Measurements from ENCODE around the gene CABP1.

CABP1 gene

DNA sequence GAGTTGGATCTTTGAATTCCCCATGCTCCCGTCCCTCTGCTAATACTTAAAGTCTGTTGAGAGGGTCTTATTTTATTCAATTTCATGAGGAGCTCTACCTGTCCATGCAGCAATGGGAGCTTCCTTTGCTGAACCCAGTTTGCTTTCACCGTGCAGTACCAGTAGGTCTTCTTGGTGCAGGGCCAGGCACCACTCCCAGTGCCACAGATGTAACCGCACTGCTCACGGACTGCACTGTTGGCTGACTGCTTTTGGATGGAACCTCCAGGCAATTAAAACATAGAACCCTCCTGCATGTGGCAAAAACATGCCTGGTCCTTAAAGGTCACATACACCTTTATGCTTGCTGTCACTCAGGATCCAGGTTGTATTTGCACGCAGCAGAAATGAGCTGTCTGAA, 9.3 kb upstream of the CABP1 start:
- DNase-seq (ENCODE audit: low spot score): no peak

DNA sequence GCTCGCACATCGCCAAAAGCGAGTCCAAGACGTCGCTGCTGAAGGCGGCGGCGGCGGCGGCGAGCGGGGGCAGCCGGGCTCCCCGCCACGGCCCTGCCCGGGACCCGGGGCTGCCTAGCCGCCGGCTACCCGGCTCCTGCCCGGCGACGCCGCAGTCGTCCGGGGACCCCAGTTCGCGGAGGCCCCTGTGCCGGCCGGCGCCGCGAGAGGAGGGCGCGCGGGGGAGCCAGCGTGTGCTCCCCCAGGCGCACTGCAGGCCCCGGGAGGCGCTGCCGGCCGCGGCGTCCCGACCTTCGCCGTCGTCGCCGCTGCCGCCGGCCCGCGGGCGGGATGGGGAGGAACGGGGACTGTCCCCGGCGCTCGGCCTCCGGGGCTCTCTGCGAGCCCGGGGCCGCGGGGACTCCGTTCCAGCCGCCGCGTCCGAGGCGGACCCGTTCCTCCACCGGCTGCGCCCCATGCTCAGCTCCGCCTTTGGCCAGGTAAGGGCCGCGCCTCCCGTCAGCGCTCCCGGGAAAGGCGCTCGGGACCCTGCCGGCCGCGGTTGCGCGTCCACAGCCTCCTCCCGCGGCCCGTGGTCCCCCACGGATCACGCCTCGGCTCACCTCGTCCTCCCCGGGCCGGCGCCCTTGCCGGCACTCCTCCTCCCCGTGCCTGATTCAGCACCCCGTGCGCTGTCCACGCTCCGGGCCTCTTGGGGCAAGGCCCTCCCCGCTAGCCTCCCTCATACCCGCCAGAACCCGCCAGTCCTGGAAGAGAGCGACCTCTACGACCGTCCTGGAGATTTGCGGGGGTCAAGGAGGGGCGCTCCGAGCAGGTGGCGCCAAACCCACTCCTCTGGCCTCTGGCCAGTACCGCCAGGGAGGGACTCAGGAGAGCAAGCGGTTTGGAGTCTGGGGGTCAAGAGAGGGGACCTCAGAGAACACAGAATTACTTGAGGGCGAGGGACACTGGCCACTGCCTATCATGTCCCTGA, 721 bp downstream of the CABP1 start:
- DNase-seq (ENCODE audit: low spot score): peak; percentile 63

DNA sequence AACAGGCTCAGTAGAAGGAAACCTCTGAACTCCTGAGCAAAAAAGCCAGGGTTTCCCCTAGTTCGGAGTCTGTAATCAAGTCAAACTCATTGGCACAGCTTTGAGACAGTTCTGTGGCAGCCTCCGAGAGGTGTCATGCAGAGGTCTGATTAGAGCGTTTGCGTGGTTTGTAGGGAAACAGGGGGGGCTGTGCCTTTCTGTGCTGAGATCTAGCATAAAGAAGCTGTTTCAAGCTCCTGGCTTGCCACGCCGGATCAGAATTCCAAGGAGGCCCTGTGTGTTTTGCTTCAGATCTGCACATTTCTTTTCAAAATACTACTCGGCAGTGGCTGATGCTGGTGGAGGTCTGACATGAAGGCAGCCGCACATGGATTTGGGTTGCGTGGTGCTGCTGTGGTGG, 1.7 kb downstream of the CABP1 start:
- DNase-seq (ENCODE audit: low spot score): no peak

DNA sequence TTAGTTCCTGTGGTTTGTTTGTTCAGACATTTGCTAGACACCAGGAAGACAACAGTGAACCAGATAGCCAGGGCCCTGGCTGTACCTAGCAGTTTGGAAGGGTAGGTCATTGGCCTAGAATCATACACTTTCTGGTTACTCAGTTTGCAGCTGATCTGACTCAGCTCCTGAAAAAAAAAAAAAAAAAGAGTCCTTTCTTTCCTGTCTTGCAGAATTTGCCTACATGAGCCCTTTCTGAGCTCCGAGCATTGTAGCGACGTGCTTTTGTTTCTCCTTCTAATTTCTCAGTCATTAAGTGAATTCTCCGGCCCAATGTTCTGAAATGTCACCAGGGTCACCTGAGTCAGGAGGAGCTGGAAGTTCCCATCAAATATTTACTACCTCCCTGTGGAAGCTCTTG, 2.4 kb downstream of the CABP1 start:
- DNase-seq (ENCODE audit: low spot score): peak; percentile 69

DNA sequence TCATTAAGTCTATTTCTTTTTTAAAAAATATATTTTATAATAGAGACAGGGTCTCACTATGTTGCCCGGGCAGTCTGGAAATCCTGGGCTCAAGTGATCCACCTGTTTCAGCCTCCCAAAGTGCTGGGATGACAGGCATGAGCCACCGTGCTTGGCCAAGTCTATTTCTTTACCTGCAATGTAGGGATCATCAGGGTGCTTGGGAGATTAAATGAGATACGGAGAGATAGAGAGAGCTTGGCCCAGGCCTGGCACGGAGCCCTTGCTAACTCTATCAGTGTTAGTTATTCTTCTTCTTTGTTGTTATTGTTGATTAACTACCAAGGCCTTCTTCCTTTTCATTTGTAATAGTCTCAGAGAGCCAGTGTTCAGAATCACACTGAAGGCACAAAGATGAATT, 3.1 kb downstream of the CABP1 start:
- DNase-seq (ENCODE audit: low spot score): no peak

DNA sequence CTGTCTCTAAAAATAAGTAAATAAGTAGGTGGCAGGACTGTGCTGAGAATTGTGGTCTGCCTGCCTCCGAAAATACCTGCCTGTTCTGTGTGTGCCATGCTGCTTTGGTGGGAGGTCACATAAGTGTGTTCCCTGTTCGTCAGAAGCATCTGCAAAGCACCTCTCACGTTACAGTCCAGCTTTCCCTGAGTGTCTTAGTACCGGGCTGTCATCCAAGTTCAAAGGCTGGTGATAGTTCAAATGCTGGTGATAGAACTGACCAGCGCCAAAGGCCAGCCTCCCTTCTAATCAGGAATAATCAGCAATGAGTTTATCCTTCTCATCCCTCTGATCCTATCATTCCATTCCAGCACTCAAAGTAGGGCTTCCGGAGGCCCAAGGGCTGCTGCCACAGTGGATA, 5.6 kb downstream of the CABP1 start:
- no peak for DNase-seq (ENCODE audit: low spot score)

DNA sequence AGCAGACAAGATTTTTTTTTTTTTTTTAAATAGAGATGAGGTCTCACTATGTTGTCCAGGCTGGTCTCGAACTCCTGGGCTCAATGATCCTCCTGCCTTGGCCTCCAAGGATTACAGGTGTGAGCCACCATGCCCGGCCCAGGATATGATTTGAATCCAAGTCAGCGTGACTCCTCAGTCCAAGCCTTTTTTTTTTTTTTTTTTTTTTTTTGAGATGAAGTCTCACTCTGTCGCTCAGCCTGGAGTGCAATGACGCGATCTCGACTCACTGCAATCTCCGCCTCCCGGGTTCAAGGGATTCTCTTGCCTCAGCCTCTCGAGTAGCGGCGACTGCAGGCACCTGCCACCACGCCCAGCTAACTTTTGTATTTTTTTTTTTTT, 6.9 kb downstream of the CABP1 start:
- no peak for DNase-seq (ENCODE audit: low spot score)

DNA sequence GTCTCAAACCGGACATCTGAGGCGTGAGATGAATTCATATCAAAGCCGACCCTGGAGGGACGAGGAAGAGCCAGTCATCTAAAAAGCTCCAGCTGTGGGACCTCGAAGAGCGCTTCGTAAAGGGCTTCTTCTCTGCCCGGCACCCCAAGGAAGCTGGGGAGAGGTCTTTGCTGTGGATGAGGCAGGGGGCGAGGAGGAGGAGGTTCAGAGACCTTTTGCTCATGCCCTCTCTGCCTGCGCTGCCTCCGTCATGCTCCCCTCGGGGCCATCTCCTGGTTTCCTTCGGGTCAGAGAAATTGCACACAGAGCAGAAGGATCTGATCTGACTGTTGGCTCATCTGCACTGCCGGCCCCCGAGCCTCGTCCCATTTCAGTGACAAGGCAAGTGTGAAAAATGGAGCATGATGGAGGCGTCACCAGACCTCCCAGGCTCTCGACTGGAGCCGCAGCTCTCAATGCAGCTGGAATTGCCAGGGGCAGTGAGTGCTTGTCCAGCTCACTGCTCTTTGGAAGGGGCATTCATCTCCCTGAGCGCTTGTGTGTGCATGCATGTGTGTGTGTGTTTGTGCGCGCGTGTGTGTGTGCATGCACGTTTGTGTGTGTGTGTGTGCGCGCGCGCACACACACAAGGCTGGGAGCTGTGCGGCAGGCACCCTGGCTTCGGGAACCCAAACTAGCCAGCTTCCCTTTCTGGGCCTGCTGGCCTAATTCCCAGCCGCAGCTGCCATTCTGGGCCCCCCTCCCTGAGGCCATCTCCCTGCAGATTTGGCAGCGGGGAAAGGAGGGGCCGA, 9.2 kb downstream of the CABP1 start:
- DNase-seq (ENCODE audit: low spot score): no peak

DNA sequence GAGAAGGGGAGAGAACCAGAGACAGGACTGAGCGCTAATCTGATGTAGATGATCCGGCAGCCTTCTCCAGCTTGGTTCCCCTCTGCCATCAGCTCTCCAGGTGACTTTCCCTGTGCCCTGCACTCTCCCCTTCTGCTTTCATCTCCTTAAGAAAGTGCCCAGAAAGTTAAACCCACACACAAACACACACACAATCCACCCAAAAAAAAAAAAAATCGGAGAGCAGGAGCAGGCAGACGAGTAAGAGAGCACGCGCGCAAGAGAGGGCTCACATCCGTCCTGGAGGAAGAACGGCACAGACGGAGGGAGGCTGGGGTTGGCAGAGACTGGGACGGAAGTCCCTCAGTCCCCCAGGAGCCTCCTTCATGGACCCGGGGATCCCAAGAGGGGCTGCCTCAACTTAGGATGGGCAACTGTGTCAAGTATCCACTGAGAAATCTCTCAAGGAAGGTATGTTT, 9.8 kb downstream of the CABP1 start:
- no peak for DNase-seq (ENCODE audit: low spot score)

DNA sequence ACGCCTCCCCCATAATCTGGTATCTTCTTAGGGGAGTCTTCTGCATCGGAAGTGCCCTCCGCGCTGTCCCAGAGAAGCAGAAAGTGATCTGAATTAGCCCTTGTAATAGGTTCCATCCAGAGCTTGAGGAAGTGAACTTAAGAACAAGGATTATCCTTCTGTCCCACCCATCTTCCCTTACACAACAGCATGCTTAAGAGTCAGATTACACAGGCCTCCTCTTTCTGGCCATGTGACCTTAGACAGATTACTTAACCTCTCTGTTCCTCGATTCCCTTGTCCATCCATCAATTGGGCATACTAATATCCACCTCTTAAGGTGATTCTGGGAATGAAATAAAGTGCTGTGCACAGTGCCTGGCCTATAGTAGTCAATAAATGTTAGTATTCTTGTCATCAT, 11.4 kb downstream of the CABP1 start:
- no peak for DNase-seq (ENCODE audit: low spot score)

DNA sequence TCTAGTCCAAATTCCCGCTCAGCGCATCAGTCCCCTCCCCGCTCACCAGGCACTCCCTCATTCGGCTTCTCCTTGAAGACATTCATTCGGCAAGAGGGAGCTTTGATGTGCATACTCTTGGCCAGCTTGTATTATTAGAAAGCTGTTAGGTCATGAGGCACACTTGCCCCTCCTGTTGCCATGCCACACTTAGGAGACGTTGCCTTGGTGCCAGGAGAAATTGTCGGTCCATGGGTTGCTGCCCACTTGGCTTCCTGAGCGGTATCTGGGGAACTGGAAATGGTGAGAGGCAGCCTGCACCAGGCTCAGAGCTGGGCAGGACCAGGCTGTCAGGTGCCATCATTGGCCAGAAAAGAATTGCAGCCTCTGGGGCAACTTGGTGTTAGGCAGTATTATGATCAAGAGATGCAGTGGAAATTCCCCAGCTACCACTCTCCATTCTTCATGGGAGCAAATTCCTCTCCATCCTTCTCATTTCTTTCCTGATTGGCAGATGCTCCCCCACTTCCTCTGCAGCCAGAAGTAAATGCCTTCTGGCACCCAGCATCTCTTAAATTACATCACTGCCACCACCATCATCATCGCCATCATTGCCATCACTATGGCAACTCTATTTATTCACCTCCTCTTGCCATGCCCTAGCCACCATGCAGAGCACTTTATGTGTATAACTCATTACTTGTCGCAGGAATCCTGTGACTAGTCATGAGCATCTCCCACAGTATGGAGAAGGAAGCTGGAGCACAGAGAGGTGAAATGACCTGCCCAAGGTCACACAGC, 12.4 kb downstream of the CABP1 start:
- DNase-seq (ENCODE audit: low spot score): peak; percentile 47

DNA sequence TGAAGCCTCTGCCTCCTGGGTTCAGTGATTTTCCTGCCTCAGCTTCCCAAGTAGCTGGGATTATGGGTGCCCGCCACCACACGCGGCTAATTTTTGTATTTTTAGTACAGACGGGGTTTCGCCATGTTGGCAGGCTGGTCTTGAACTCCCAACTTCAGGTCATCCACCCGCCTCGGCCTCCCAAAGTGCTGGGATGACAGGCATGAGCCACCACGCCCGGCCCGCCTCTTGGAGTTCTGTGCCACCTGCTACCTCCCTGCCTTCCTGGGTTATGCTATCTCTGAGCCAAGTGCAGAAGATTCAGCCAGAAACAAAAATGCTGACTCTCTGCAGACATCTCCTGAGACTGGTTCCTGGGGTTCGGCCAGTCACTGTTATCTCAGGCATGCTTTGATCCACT, 13.2 kb downstream of the CABP1 start:
- no peak for DNase-seq (ENCODE audit: low spot score)

DNA sequence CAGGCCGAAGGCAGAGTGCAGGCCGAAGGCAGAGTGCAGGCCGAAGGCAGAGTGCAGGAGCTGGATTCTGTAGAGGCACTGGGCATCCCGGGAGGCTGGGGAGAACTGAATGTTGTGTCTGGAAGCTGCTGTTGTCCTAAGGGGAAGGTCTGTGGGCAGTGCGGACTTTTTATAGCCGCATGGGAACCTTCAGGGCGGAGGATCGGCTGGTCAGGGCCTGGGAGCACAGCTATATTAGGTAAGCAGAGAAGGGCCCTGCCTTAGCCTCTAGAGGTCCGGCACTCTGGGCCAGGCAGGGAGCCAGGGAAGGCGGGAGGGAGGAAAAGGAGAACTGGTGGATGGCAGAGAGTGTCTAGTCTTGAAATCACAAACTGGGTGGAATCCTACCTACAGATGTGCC, 14.2 kb downstream of the CABP1 start:
- no peak for DNase-seq (ENCODE audit: low spot score)

DNA sequence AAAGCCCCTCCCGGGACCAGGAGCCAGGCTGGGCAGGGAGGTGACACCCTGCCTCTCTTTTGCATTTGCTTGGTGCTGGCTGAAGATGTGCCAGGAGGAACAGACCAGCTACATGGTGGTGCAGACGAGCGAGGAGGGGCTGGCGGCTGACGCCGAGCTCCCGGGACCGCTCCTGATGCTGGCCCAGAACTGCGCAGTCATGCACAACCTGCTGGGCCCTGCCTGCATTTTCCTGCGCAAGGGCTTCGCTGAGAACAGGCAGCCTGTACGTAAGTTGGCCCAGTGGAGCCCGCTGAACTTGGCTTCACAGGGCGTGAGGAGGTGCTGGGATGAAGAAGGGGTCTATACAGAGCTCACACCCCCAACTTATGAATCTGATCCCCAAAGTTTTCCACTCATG, 15.6 kb downstream of the CABP1 start:
- DNase-seq (ENCODE audit: low spot score): no peak

DNA sequence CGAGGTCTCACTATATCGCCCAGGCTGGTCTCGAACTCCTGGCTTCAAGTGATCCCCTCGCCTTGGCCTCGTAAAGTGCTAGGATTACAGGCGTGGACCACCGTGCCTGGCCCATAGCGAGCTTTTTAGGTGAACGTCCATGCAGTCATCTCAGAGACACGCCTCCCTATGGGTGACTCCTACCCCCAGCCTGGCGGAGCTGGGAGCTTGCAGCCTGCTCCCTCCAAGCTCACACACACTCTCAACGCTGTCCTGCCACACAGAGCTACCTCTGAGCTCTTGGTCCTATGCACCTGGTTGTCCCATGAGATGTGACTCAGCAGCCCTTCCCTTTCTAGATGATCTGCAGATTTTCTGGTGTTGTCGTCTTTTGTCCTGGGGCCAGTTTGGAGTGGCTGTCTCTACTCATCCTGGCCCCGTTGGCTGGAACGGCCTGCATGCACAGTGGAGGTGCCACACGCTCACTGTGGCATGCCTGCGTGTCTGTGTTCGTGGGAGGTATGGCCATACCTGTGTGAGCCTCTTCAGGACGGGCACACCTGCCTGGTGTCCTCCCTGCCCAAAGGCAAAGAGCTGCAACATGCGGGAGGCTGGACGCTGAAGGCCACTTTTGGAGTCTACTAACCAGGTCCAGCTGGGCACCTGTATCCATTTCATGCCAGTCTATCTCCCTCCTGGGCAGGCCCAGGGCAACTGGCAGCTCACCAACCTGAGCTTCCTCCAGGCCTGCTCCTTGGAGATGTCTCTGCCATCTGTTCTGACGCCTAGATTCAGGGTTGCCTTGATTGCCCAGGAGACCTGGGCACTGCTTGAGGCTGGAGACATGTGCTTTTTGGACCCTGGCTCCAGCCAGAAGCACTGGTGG, 18.1 kb downstream of the CABP1 start:
- no peak for DNase-seq (ENCODE audit: low spot score)

DNA sequence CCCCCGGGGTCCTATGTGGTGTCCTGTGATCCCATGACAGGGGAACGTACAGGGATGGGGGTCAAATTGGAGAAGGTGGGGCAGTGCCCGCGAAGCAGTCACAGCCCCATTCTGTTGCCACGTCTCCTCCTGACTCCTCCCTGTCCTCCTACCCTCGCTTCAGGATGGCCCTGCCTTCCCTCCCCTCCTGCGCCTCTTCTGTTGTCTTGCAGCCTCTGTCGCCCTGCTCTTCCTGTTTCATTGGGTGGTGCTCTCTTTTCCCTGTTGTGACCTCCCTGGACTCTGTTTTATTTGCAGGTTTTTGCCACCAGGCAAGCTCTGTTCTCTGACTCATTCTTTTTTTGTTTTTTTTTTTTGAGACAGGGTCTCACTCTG, 18.7 kb downstream of the CABP1 start:
- no peak for DNase-seq (ENCODE audit: low spot score)

DNA sequence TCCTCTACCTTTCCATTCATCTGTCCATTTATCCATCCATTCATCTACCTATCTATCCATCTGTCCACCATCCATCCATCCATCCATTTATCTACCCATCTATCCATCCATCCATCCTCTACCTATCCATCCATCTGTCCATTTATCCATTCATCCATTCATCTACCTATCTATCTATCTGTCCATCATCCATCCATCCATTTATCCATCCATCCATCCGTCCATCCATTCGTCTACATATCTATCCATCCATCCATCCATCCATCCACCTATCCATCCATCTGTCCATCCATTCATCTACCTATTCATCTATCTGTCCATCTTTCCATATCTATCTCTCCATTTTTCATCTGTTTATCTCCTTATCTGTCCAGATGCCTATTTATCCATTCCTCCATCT, 21.0 kb downstream of the CABP1 start:
- no peak for DNase-seq (ENCODE audit: low spot score)

DNA sequence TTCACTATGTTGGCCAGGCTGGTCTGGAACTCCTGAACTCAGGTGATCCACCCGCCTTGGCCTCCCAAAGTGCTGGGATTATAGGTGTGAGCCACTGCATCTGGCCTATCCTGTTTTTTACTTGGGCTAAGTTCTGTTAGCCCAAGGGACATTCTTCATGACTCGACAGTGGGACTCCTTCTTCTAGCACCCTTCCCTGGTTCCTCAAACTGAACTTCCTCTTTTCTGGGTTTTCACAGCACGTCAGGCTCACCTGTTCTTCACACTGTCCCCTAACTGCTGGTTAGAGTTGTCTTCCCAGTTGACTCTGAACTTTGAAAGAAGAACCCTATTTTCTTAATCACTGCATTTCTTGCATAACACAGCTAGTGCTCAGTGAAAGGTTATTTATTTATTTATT, 22.5 kb downstream of the CABP1 start:
- no peak for DNase-seq (ENCODE audit: low spot score)

DNA sequence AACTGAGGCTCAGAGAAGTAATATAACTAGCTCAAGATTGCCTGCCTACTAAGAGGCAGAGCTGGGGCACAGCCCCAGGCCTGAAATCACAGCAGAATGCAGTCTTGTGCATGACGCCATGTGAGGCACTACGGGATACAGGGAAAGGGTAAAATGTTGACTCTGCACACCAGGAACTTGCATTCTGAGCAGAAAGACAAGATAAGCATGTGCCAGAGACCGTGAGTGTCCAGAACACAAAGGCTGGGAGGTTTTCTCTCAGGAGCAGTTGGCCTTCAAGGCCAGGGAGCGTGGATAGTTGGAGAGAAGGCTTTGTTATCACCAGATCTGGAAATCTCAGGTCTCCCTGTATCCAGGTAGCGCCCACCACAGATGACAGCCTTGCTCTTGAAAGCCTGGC, 23.3 kb downstream of the CABP1 start:
- DNase-seq (ENCODE audit: low spot score): no peak

DNA sequence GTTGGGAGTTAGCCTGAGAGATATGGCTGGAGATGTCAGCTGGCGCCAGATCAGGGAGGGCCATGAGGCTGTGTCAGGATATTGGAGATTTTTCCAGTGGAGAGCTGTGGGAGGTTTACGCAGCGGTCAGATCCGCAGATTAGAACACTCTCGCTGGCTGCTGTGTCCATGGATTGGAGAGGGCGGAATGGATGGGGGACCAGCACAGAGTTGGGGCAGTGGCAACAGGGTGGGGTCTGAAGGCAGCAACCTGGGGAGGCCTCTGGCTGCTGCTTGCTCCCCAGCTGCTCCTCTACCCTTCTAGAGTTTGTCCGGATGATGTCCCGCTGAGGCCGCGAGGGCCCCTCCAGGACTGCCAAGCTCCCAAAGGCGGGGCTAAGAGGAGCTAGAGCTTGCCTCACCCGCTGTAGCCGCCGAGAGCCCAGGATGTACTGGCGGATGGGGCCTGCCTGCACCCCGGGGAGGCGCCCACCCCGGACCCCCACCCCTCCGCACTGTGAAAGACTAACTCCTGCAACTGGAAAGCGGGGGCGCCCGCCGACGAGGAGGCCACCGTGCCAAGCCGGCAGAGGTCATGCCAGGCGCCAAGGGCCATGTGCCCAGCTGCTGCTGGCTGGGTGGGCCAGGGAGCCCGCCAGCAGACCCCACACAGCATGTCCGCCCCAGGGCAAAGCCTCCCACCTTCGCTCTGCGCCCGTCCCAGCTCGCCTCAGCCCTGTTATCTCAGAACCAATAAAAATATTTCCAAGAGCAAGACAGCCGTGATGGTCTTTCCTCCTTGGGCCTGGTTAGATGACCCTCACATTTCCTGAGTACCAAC, 26.4 kb downstream of the CABP1 start:
- DNase-seq (ENCODE audit: low spot score): no peak
